HepG2 (cell line): ENCODE results near the gene LDLRAD4. TPM values are rescaled to one million over a fixed set of nuclear protein-coding genes. Genes with fewer than 3 reads are reported as not detected.

ENCODE experiments used
- ATAC-seq: fragments of 200-7000 bp; cut with Tn5 transposase; 3 replicates; pipeline ENCODE4 v1.9.1; 2020; ENCODE audit warnings: mild to moderate bottlenecking, moderate library complexity
- BruUV-seq: library from RNA; stranded (reverse); fragments of 400-500 nt; replicated peaks from 2 replicates; lab custom pipeline; 2021; lab: Mats Ljungman, UMichigan
- CTCF ChIA-PET: fragments of 300-600 bp; formaldehyde crosslinking; extraction: SDS; loops from one replicate; lab custom pipeline; 2021; ENCODE audit warnings: low total read pairs, inconsistent platforms, low intra/inter-chr PET ratio; lab: Yijun Ruan, JAX
- POLR2A ChIA-PET: fragments of 350-600 bp; sonication (Branson Sonifier 250); formaldehyde crosslinking; loops from one replicate; lab custom pipeline; 2020; ENCODE audit warnings: antibody characterized with exemption, inconsistent platforms; lab: Yijun Ruan, JAX
- DNase-seq: peaks from one replicate; pipeline ENCODE4 v3.0.0-alpha.2; 2015; ENCODE audit warnings: low spot score
- FAIRE-seq: peaks from 3 replicates; lab custom pipeline; 2011; peaks lifted over from hg19 to GRCh38; lab: Jason Lieb, UNC
- H2AFZ ChIP-seq: one replicate; pipeline ENCODE4 v1.6.1; 2011; ENCODE audit warnings: low read length, inconsistent platforms
- H3K27ac ChIP-seq: fragments of 300-600 bp; 3 replicates; pipeline ENCODE4 v1.8.0; 2011; ENCODE audit warnings: mixed run types, mild to moderate bottlenecking, mixed read lengths, low read length, inconsistent platforms; ENCODE audit not compliant: insufficient read depth; ENCODE audit errors: extremely low read length
- H3K27me3 ChIP-seq, 2 experiments: fragments of 200-600 bp in 1 of 2; 2 replicates in 1 of 2; 3 replicates in 1 of 2; pipeline versions ENCODE4 v1.6.0 to v1.8.0; 2011; ENCODE audit warnings: low read length in 2 of 2, mild to moderate bottlenecking in 2 of 2, moderate library complexity in 2 of 2, inconsistent platforms in 1 of 2; ENCODE audit not compliant: insufficient read depth in 2 of 2, control insufficient read depth in 1 of 2
- H3K36me3 ChIP-seq, 2 experiments: fragments of 200-600 bp in 1 of 2; replicated peaks in 1 of 2; 2 replicates in 1 of 2; 3 replicates in 1 of 2; pipeline versions ENCODE4 v1.5.1 to v1.8.0; 2011; ENCODE audit warnings: low read length in 2 of 2, inconsistent platforms in 1 of 2; ENCODE audit not compliant: insufficient read depth in 2 of 2, control insufficient read depth in 1 of 2
- H3K4me1 ChIP-seq: 2 replicates; pipeline ENCODE4 v1.5.1; 2012; ENCODE audit warnings: low read length, inconsistent platforms; ENCODE audit not compliant: insufficient read depth
- H3K4me2 ChIP-seq: 2 replicates; pipeline ENCODE4 v1.6.0; 2011; ENCODE audit warnings: low read depth, low read length, inconsistent platforms
- H3K4me3 ChIP-seq, 3 experiments: fragments of 200-600 bp in 1 of 3; sonication (generic), shearing (Covaris generic) in 1 of 3; replicated peaks in 1 of 3; 2 replicates each; pipeline ENCODE4 v1.5.1; 2011 to 2016; ENCODE audit warnings: low read length in 3 of 3, inconsistent platforms in 2 of 3, low read depth in 2 of 3, mild to moderate bottlenecking in 2 of 3, control low read depth in 1 of 3, mixed read lengths in 1 of 3; ENCODE audit not compliant: insufficient read depth in 1 of 3
- H3K79me2 ChIP-seq: one replicate; pipeline ENCODE4 v1.6.1; 2011; ENCODE audit warnings: low read length, inconsistent platforms; ENCODE audit not compliant: insufficient read depth
- H3K9ac ChIP-seq: 2 replicates; pipeline ENCODE4 v1.6.0; 2011; ENCODE audit warnings: mild to moderate bottlenecking, low read depth, low read length, inconsistent platforms; ENCODE audit not compliant: insufficient read depth
- H3K9me3 ChIP-seq: 2 replicates; pipeline ENCODE4 v1.5.1; 2012; ENCODE audit warnings: mild to moderate bottlenecking, low read length
- H4K20me1 ChIP-seq: 2 replicates; pipeline ENCODE4 v1.6.0; 2011; ENCODE audit warnings: inconsistent platforms, mild to moderate bottlenecking, low read length, moderate library complexity; ENCODE audit not compliant: insufficient read depth
- KDM3A ChIP-seq: IDR thresholded peaks from 2 replicates; pipeline ENCODE4 v1.6.1; 2018; ENCODE audit warnings: low read depth, missing compliant biosample characterization
- PAF1 ChIP-seq: IDR thresholded peaks from 2 replicates; pipeline ENCODE4 v1.6.1; 2016; ENCODE audit warnings: missing genetic modification reagents, missing compliant biosample characterization
- SP5 ChIP-seq: IDR thresholded peaks from 2 replicates; pipeline ENCODE4 v1.6.1; 2016; ENCODE audit warnings: low read depth, borderline replicate concordance
- ZC3H13 ChIP-seq: sonication (generic); formaldehyde crosslinking; IDR thresholded peaks from 2 replicates; pipeline ENCODE4 v1.8.1; 2023; ENCODE audit warnings: mild to moderate bottlenecking, missing genetic modification reagents, moderate library complexity
- ZMYM3 ChIP-seq: sonication (generic); formaldehyde crosslinking; IDR thresholded peaks from 2 replicates; pipeline ENCODE4 v1.5.1; 2020; ENCODE audit warnings: mild to moderate bottlenecking, missing genetic modification reagents
- WGBS: methylation state at CpG from one replicate; pipeline ENCODE4 v1.1.6; 2017; ENCODE audit warnings: low lambda C conversion rate; 5-methylcytosine and 5-hydroxymethylcytosine counted together
- in situ Hi-C: cut with HindIII; loops from 2 replicates; pipeline ENCODE4 v1.10.0; 2017; ENCODE audit warnings: low pct_unique_long_range_greater_than_20kb; ENCODE audit not compliant: extremely low pct_ligation_motif_present
- intact Hi-C: fragments of 100-400 bp; cut with micrococcal nuclease; formaldehyde crosslinking; loops from one replicate; pipeline ENCODE4 v1.10.0; 2022; ENCODE audit not compliant: unreplicated experiment
- polyA plus RNA-seq, 8 experiments: library from polyadenylated mRNA; depleted of rRNA in 3 of 8; stranded (reverse) in 7 of 8; unstranded in 1 of 8; fragments of >200 nt; fragmentation: Illumina TruSeq in 4 of 8; extraction: Trizol in 4 of 8; gene quantifications; 2 replicates each; pipeline versions ENCODE4 v1.2.1 to v1.2.3, GENCODE V29; 2011 to 2016; ENCODE audit warnings: low read depth in 4 of 8, missing spikeins in 1 of 8, mixed read lengths in 1 of 8; ENCODE audit not compliant: insufficient read depth in 1 of 8
- total RNA-seq, 5 experiments: library from RNA; depleted of rRNA; stranded (reverse); fragments of >200 nt; fragmentation: Illumina TruSeq; extraction: Trizol; gene quantifications; 2 replicates each; pipeline ENCODE4 v1.2.3, GENCODE V29; 2016; ENCODE audit warnings: low read depth in 1 of 5

Gene LDLRAD4
- total and polyA plus RNA-seq, 2 of the 13 experiments (the other 11 are each of a cell fraction or from before 2014, with no cell fraction given): 13.6 to 20.9 TPM

GRCh38 chr18:13431886-13432285 is 213.3 kb downstream of the LDLRAD4 start:
- BruUV-seq: no TSS peak
- Histone ChIP-seq H3K27ac (no peak overlapping the region), H3K36me3 (no peaks in the 10 kb centered on the region), H2AFZ (no peak overlapping the region)
- in situ Hi-C loops: no loop called here
- ATAC-seq: no peak
- TF ChIP-seq ZC3H13 (CRISPR knock-in tag): no peak
- TF ChIP-seq, all 625 proteins: peak for 0
- no peak for FAIRE-seq
- POLR2A ChIA-PET: no interaction called here
- H3K4me3 ChIP-seq: no peak overlapping the region
- H3K79me2 ChIP-seq: no peaks in the 10 kb centered on the region
- H3K9me3 ChIP-seq: no peaks in the 10 kb centered on the region
- DNase-seq: no peak
- no peak overlapping the region for H3K9ac ChIP-seq
- no peak overlapping the region for H3K4me2 ChIP-seq
- no peaks in the 10 kb centered on the region for H3K27me3 ChIP-seq
- H4K20me1 ChIP-seq: no peaks in the 10 kb centered on the region
- CTCF ChIA-PET: no interaction called here
- H3K4me1 ChIP-seq: peaks cover 6% of the 10 kb centered on the region; the same call in 1 of the 2 replicates
- WGBS: 95% methylated on average over 16 of the region's 16 CpGs
- intact Hi-C loops: no loop called here

- CTCF ChIA-PET: no interaction called here
- Histone ChIP-seq H3K27me3 (no peaks in the 10 kb centered on the region), H3K9me3 (no peaks in the 10 kb centered on the region), H2AFZ (no peak overlapping the region), H3K79me2 (no peaks in the 10 kb centered on the region), H4K20me1 (no peaks in the 10 kb centered on the region), H3K4me3 (no peak overlapping the region), H3K4me1 (peaks cover 6% of the 10 kb centered on the region; the same call in 1 of the 2 replicates), H3K27ac (no peak overlapping the region)
- WGBS: 97% methylated on average over 3 of the region's 3 CpGs
- intact Hi-C loops: no loop called here
- in situ Hi-C loops: no loop called here
- FAIRE-seq: no peak
- ATAC-seq: no peak
- POLR2A ChIA-PET: no interaction called here
- BruUV-seq: no TSS peak
- TF ChIP-seq PAF1 (no peak), SP5 (no peak), KDM3A (CRISPR knock-in tag) (no peak), ZMYM3 (CRISPR knock-in tag) (no peak)
- TF ChIP-seq, all 625 proteins: peak for 0
- DNase-seq: no peak
- H3K9ac ChIP-seq: no peak overlapping the region
- H3K36me3 ChIP-seq: no peaks in the 10 kb centered on the region
- H3K4me2 ChIP-seq: no peak overlapping the region
Observed at GRCh38 chr18:13433125-13433524, 214.6 kb downstream of the LDLRAD4 start.
